GM12873 (cell line): ENCODE measurements around the gene RAPGEF6.
A peak's percentile ranks its signal among the peaks of the same experiment; 100 is the strongest.

ENCODE experiments used
- TF ChIP-seq, protein P1 (sequence below): IDR thresholded peaks from 2 replicates; pipeline ENCODE4 v1.5.1; 2012; ENCODE audit warnings: low read depth, mild to moderate bottlenecking, moderate library complexity, low read length, control low read depth; ENCODE audit not compliant: insufficient read depth; ENCODE audit errors: missing control alignments

Gene RAPGEF6

DNA sequence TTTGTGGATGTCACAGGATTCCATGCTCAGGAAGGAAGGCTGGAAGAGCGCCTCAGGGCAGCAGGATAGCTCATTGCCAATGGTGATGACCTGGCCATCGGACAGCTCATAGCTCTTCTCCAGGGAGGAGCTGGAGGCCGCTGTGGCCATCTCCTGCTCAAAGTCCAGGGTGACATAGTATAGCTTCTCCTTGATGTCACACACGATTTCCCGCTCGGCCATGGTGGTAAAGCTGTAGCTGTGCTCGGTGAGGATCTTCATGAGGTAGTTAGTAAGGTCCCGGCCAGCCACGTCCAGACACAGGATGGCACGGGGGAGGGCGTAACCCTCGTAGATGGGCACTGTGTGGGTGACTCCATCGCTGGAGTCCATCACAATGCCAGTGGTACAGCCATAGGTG, 24.3 kb upstream of the RAPGEF6 start:
- TF ChIP-seq, protein P1, sequence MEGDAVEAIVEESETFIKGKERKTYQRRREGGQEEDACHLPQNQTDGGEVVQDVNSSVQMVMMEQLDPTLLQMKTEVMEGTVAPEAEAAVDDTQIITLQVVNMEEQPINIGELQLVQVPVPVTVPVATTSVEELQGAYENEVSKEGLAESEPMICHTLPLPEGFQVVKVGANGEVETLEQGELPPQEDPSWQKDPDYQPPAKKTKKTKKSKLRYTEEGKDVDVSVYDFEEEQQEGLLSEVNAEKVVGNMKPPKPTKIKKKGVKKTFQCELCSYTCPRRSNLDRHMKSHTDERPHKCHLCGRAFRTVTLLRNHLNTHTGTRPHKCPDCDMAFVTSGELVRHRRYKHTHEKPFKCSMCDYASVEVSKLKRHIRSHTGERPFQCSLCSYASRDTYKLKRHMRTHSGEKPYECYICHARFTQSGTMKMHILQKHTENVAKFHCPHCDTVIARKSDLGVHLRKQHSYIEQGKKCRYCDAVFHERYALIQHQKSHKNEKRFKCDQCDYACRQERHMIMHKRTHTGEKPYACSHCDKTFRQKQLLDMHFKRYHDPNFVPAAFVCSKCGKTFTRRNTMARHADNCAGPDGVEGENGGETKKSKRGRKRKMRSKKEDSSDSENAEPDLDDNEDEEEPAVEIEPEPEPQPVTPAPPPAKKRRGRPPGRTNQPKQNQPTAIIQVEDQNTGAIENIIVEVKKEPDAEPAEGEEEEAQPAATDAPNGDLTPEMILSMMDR: no peak

DNA sequence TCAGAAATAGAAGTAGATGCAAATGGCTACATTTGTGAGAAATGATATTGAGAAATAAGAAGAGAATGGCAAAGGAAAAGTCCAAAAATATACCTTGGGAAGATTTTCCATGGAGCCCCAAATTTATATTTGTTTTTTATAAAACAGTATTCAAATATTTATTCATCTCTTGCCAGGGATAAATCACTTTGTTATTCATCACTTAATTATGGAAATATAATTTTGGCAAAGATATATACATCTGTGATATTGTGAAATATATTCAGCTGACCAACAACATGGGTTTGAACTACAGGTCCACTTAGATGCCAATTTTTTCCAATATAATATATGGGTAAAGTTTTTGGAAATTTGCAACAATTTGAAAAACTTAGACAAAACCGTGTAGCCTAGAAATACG, 19.7 kb upstream of the RAPGEF6 start:
- TF ChIP-seq, protein P1: no peak

DNA sequence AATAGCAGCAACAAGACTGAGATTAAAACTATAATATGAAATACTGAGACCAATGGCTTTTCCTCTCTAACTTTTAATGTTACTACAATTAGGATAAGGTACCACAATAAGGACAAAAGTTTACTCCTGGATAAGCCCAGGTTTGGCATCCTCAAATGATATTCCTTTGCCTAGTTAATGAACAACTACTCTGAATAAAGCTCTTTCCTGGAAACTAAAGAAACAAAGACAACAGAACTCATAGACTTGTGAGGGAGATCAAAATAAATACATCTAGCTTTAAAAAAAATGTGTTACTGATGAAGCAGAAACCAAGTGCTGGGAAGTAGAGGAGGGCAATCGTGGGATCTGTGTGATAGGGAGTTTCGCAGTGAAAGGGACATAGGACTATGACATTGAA, 19.3 kb upstream of the RAPGEF6 start:
- TF ChIP-seq, protein P1: no peak

DNA sequence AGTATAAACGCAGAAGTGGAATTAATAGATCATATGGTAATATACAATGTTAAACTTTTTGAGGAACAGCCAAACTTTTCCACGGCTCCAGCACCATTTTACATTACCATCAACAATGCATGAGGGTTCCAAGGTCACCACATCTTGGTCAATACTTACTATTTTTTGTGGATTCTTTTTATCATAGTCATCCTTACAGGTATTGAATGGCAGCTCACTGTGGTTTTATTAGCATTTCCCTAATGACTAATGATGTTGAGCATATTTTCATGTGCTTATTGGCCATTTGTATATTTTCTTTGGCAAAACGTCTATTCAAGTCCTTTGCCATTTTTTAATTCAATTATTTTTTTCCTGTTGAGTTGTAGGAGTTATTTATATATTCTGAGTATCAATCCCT, 14.1 kb upstream of the RAPGEF6 start:
- TF ChIP-seq, protein P1: no peak

DNA sequence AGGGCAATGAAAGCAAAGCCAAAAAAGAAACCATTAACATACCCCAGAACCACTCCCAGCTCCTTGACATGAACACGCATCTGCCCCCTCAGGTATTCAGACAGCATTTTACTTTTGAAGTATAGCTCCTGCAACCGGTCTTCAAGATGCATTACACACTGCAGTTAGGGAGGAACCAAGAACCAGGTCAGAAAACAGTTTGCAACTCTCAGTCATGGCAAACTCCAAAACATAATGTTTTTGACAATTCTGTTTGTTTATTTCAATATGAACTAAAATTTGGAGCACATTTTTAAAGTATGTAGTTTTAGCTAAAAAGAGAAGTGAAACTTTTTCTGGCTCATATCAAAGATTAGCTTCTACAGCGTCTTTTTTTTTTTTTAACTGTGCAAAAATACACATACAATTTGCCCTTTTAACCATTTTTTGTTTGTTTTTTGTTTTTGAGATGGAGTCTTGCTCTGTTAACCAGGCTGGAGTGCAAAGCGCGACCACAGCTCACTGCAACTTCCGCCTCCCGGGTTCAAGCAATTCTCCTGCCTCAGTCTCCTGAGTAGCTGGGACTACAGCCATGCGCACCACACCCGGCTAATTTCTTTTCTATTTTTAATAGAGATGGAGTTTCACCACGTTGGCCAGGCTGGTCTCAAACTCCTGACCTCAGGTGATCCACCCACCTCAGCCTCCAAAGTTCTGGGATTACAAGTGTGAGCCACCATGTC, 12.2 kb upstream of the RAPGEF6 start:
- TF ChIP-seq, protein P1: peak; percentile 32

DNA sequence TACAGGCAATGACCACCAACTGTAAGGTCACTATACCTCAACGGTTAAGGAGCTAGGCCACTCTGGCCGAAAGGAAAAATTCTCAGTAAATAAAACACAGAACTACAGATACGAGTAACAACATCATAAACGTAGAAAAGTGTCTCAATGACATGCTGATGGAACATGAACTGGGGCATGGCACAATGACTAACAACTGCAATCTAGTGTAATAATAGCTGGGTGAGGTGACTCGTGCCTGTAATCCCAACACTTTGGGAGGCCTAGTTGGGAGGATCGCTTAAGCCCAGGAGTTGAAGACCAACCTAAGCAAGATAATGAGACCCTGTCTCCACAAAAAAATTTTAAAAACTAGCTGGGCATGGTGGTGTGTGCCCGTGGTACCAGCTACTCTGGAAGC, 9.8 kb upstream of the RAPGEF6 start:
- TF ChIP-seq, protein P1: no peak

DNA sequence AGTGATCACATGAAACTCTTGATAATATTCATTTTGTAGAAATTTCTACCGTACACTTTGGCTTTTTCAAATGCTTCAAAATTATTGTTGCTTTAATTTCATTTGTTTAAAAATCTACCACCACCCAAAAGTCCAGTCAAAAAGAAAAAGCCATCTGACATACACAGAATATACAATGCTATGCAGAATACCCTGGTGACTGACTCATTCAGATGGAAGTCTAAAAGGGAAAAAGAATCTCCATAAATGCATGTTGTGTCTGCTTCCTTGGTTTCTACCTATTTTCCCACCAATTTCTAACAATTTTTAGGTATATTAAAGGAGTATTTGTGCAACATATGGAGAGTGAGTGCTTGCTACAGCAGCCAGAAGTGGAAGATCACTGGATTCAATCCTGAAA, 9.3 kb upstream of the RAPGEF6 start:
- TF ChIP-seq, protein P1: no peak

DNA sequence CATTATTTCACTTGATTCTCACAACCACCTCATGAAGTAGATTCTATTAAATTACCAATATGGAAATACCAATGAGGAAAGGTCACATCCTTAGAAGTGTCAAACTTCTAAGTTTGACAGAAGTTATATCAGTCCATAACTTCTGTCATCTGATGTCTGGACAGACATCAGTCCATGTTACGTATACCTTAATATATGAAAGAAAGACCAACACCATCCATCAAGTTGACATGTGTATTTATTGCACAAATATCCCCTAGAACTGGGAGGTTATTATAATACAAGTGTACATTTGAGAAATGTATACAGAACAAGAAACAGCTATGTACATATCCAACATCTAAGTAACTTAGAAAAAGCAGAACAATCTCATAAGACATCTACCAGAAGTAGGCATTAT, 6.5 kb upstream of the RAPGEF6 start:
- TF ChIP-seq, protein P1: no peak
